Stimulated activated CD4-positive, alpha-beta T cell treated with anti-CD3 and anti-CD28 coated beads, TNF-alpha, amount 100 ng/mL, for 24 hours (primary cell): ENCODE data around the gene ASIP.

ENCODE experiments used
- DNase-seq, 3 experiments: peaks; one replicate each; pipeline ENCODE4 v3.0.0-alpha.2; 2020; ENCODE audit warnings: low read depth in 3 of 3

ASIP gene

GRCh38 chr20:34311118-34312023, 70.1 kb downstream of the ASIP start:
- DNase-seq = no peak

GRCh38 chr20:34312024-34312460, 70.8 kb downstream of the ASIP start:
- DNase-seq = no peak

GRCh38 chr20:34312544-34313217, 71.5 kb downstream of the ASIP start:
- DNase-seq = peak; percentile 74 to 85 (median 80)

- DNase-seq = no peak
Observed at GRCh38 chr20:34315236-34315635, 74.0 kb downstream of the ASIP start.

GRCh38 chr20:34316196-34316814, 75.1 kb downstream of the ASIP start:
- no peak for DNase-seq
